HCT116 (cell line): Measurements from ENCODE around the gene DHRS9. TPM values are rescaled to one million over a fixed set of nuclear protein-coding genes. Genes with fewer than 3 reads are reported as not detected.

Experiments
- ATAC-seq: fragments of 200-7000 bp; cut with Tn5 transposase; 2 replicates; pipeline ENCODE4 v1.9.1; 2020; ENCODE audit warnings: mild to moderate bottlenecking, moderate library complexity
- BruUV-seq: library from RNA; stranded (reverse); fragments of 400-500 nt; replicated peaks from 2 replicates; lab custom pipeline; 2021; lab: Mats Ljungman, UMichigan
- CTCF ChIA-PET: fragments of 300-600 bp; sonication (Branson Sonifier 250); formaldehyde crosslinking; loops from one replicate; lab custom pipeline; 2021; ENCODE audit warnings: antibody characterized with exemption; lab: Charles Lee
- POLR2A ChIA-PET: fragments of 300-600, 350-600 bp; sonication (Branson Sonifier 250); formaldehyde crosslinking; loops from one replicate; lab custom pipeline; 2021; ENCODE audit warnings: antibody characterized with exemption; lab: Charles Lee
- RAD21 ChIA-PET, 2 experiments: fragments of 300-600 bp; sonication (Branson Sonifier 250); formaldehyde crosslinking; loops; one replicate each; lab custom pipeline; 2023; ENCODE audit warnings: low total read pairs in 2 of 2; ENCODE audit not compliant: uncharacterized antibody in 2 of 2, unreplicated experiment in 2 of 2, low non-redundant PET in 1 of 2; lab: Charles Lee
- DNase-seq: peaks from one replicate; pipeline ENCODE4 v3.0.0-alpha.2; 2010; ENCODE audit warnings: low read depth, low spot score
- H2AFZ ChIP-seq: fragments of 200-600 bp; shearing (Covaris generic), sonication (generic); 2 replicates; pipeline ENCODE4 v1.6.1; 2017; ENCODE audit warnings: low read depth, mixed run types, mixed read lengths, antibody characterized with exemption, low read length; ENCODE audit not compliant: poor library complexity, severe bottlenecking
- H3K27ac ChIP-seq: 2 replicates; pipeline ENCODE4 v1.5.1; 2012; ENCODE audit warnings: low read depth, low read length
- H3K27me3 ChIP-seq: fragments of 200-600 bp; sonication (generic); 2 replicates; pipeline ENCODE4 v1.6.1; 2016; ENCODE audit warnings: mixed run types, low read length, mixed read lengths; ENCODE audit not compliant: insufficient read depth
- H3K36me3 ChIP-seq, 2 experiments: fragments of 200-500 bp in 1 of 2; fragments of 200-600 bp in 1 of 2; sonication (Bioruptor generic) in 1 of 2; sonication (generic) in 1 of 2; 2 replicates each; pipeline versions ENCODE4 v1.5.1 to v1.6.1; 2014 to 2016; ENCODE audit warnings: low read length in 2 of 2, inconsistent platforms in 1 of 2, mixed read lengths in 1 of 2, mixed run types in 1 of 2; ENCODE audit not compliant: insufficient read depth in 2 of 2, control insufficient read depth in 1 of 2
- H3K4me1 ChIP-seq, 2 experiments: fragments of 200-600 bp in 1 of 2; sonication (generic) in 1 of 2; 2 replicates each; pipeline versions ENCODE4 v1.5.1 to v1.6.1; 2012 to 2017; ENCODE audit warnings: low read length in 2 of 2, inconsistent platforms in 1 of 2, mild to moderate bottlenecking in 1 of 2, mixed read lengths in 1 of 2, mixed run types in 1 of 2, moderate library complexity in 1 of 2; ENCODE audit not compliant: insufficient read depth in 2 of 2, control insufficient read depth in 1 of 2
- H3K4me2 ChIP-seq: fragments of 200-600 bp; sonication (generic); 2 replicates; pipeline ENCODE4 v1.6.1; 2017; ENCODE audit warnings: mixed run types, low read length, mixed read lengths
- H3K4me3 ChIP-seq, 2 experiments: fragments of 200-600 bp in 1 of 2; sonication (generic) in 1 of 2; replicated peaks in 1 of 2; 2 replicates each; pipeline ENCODE4 v1.5.1; 2011 to 2016; ENCODE audit warnings: low read length in 2 of 2, control low read depth in 1 of 2, low read depth in 1 of 2, mild to moderate bottlenecking in 1 of 2, mixed read lengths in 1 of 2, mixed run types in 1 of 2
- H3K79me2 ChIP-seq: fragments of 200-600 bp; sonication (generic); 2 replicates; pipeline ENCODE4 v1.6.1; 2017; ENCODE audit warnings: mild to moderate bottlenecking, mixed run types, low read length, moderate library complexity, mixed read lengths; ENCODE audit not compliant: insufficient read depth
- H3K9ac ChIP-seq: fragments of 200-600 bp; sonication (generic); 2 replicates; pipeline ENCODE4 v1.6.1; 2016; ENCODE audit warnings: low read length, mixed read lengths
- H3K9me2 ChIP-seq: fragments of 200-600 bp; sonication (generic), shearing (Covaris generic); 2 replicates; pipeline ENCODE4 v1.6.1; 2017; ENCODE audit warnings: mixed run types, mild to moderate bottlenecking, moderate library complexity; ENCODE audit not compliant: insufficient read depth
- H3K9me3 ChIP-seq, 2 experiments: fragments of 200-500 bp in 1 of 2; fragments of 200-600 bp in 1 of 2; sonication (Bioruptor generic) in 1 of 2; sonication (generic) in 1 of 2; 2 replicates each; pipeline ENCODE4 v1.6.1; 2014 to 2017; ENCODE audit warnings: low read length in 2 of 2, mixed read lengths in 2 of 2, inconsistent platforms in 1 of 2, low read depth in 1 of 2, mild to moderate bottlenecking in 1 of 2, mixed run types in 1 of 2, moderate library complexity in 1 of 2; ENCODE audit not compliant: control insufficient read depth in 1 of 2, insufficient read depth in 1 of 2
- H4K20me1 ChIP-seq: fragments of 200-600 bp; sonication (generic), shearing (Covaris generic); 2 replicates; pipeline ENCODE4 v1.6.1; 2017; ENCODE audit warnings: mixed run types, mild to moderate bottlenecking, moderate library complexity; ENCODE audit not compliant: insufficient read depth
- EGR1 ChIP-seq: IDR thresholded peaks from 2 replicates; pipeline ENCODE4 v1.6.1; 2012; ENCODE audit warnings: low read depth
- EZH2 ChIP-seq: fragments of 200-600 bp; sonication (generic); IDR thresholded peaks from 2 replicates; pipeline ENCODE4 v1.6.1; 2017; ENCODE audit warnings: antibody characterized with exemption, mixed run types
- EZH2phosphoT487 ChIP-seq: fragments of 200-600 bp; IDR thresholded peaks from 2 replicates; pipeline ENCODE4 v1.6.1; 2018; ENCODE audit warnings: antibody characterized with exemption, borderline replicate concordance
- MAX ChIP-seq: IDR thresholded peaks from 2 replicates; pipeline ENCODE4 v1.6.1; 2012
- POLR2AphosphoS5 ChIP-seq: IDR thresholded peaks from 2 replicates; pipeline ENCODE4 v1.6.1; 2011; ENCODE audit warnings: mild to moderate bottlenecking, low read depth, low read length, moderate library complexity
- SIN3A ChIP-seq: IDR thresholded peaks from 2 replicates; pipeline ENCODE4 v1.6.1; 2012; ENCODE audit warnings: low read depth
- ZBTB33 ChIP-seq: IDR thresholded peaks from 2 replicates; pipeline ENCODE4 v1.6.1; 2011; ENCODE audit warnings: mild to moderate bottlenecking, low read length, moderate library complexity; ENCODE audit not compliant: insufficient replicate concordance; ENCODE audit errors: extremely low read depth
- ZNF274 ChIP-seq: fragments of 200-500 bp; sonication (Bioruptor generic); IDR thresholded peaks from 2 replicates; pipeline ENCODE4 v1.6.1; 2014; ENCODE audit warnings: mild to moderate bottlenecking, low read depth, low read length, inconsistent platforms
- intact Hi-C: fragments of 100-400 bp; cut with micrococcal nuclease; formaldehyde crosslinking; loops from 2 replicates; pipeline ENCODE4 v1.10.0; 2022
- total RNA-seq: library from RNA; stranded (reverse); gene quantifications from one replicate; pipeline ENCODE4 v1.2.1, GENCODE V29; 2021; ENCODE audit not compliant: unreplicated experiment

Gene DHRS9
- total RNA-seq, 1 experiment from 2014 or later, result 0.15 TPM

GRCh38 chr2:169066897-169067296, 2.5 kb upstream of the DHRS9 start:
- Histone ChIP-seq H3K36me3 (no peaks in the 10 kb centered on the region), H3K27ac (no peak overlapping the region), H3K79me2 (no peaks in the 10 kb centered on the region), H2AFZ (no peak overlapping the region), H3K9me2 (no peaks in the 10 kb centered on the region), H4K20me1 (no peaks in the 10 kb centered on the region), H3K9me3 (no peaks in the 10 kb centered on the region), H3K4me1 (peaks cover 3 to 17% of the 10 kb centered on the region in 2 experiments; a peak in 3 of 4 replicates), H3K27me3 (no peaks in the 10 kb centered on the region), H3K9ac (no peak overlapping the region), H3K4me2 (no peak overlapping the region)
- RAD21 ChIA-PET, result no interaction called here
- BruUV-seq, result no TSS peak
- intact Hi-C loops, result no loop called here
- ATAC-seq (no peak), DNase-seq (no peak)
- POLR2A ChIA-PET, result no interaction called here
- TF ChIP-seq EZH2 (no peak), POLR2AphosphoS5 (no peak), EZH2phosphoT487 (no peak), SIN3A (no peak), EGR1 (no peak), ZNF274 (no peak), MAX (no peak), ZBTB33 (no peak)
- TF ChIP-seq, all 23 proteins: peak for 0
- H3K4me3 ChIP-seq, result no peak overlapping the region
- CTCF ChIA-PET, result no interaction called here
